A549 (cell line): ENCODE data around the gene AMPD3. TPM values are rescaled to one million over a fixed set of nuclear protein-coding genes. Genes with fewer than 3 reads are reported as not detected.

Experiments
- ATAC-seq, 2 experiments: fragments of 200-7000 bp in 1 of 2; fragments of >200 bp in 1 of 2; cut with Nextera tagmentation in 1 of 2; cut with Tn5 transposase in 1 of 2; 3 replicates each; pipeline versions ENCODE4 v1.8.0 to v1.9.1; 2018 to 2020; ENCODE audit warnings: mild to moderate bottlenecking in 1 of 2, moderate library complexity in 1 of 2
- CTCF ChIA-PET: fragments of 300-600 bp; sonication (Branson Sonifier 250); formaldehyde crosslinking; extraction: SDS; loops from one replicate; lab custom pipeline; 2021; ENCODE audit warnings: antibody characterized with exemption, inconsistent platforms; lab: Yijun Ruan, JAX
- POLR2A ChIA-PET: fragments of 350-600 bp; formaldehyde crosslinking; extraction: SDS; loops from one replicate; lab custom pipeline; 2021; ENCODE audit warnings: antibody characterized with exemption, inconsistent platforms; lab: Yijun Ruan, JAX
- DNase-seq, 2 experiments: peaks; one replicate each; pipeline versions ENCODE4 v3.0.0 to v3.0.0-alpha.2; 2011 to 2016; ENCODE audit warnings: low read depth in 1 of 2, low spot score in 1 of 2
- FAIRE-seq: peaks from 2 replicates; lab custom pipeline; 2011; peaks lifted over from hg19 to GRCh38; lab: Jason Lieb, UNC
- H3K27ac ChIP-seq, 2 experiments: fragments of >200 bp; sonication (Bioruptor Twin); formaldehyde crosslinking; 3 replicates each; pipeline ENCODE4 v1.5.1; 2016 to 2017
- H3K4me1 ChIP-seq: fragments of >200 bp; sonication (Bioruptor Twin); formaldehyde crosslinking; 3 replicates; pipeline ENCODE4 v1.6.1; 2016
- H3K4me2 ChIP-seq: fragments of >200 bp; sonication (Bioruptor Twin); formaldehyde crosslinking; 3 replicates; pipeline ENCODE4 v1.6.1; 2016
- H3K4me3 ChIP-seq: fragments of >200 bp; sonication (Bioruptor Twin); formaldehyde crosslinking; 3 replicates; pipeline ENCODE4 v1.5.1; 2016
- H3K9me3 ChIP-seq: fragments of >200 bp; sonication (Bioruptor Twin); formaldehyde crosslinking; 3 replicates; pipeline ENCODE4 v1.6.1; 2016
- BCL3 ChIP-seq: fragments of >200 bp; sonication (Bioruptor Twin); formaldehyde crosslinking; IDR thresholded peaks from 3 replicates; pipeline ENCODE4 v1.6.1; 2016
- CBX8 ChIP-seq: fragments of 200-600 bp; sonication (generic); IDR thresholded peaks from 2 replicates; pipeline ENCODE4 v1.6.1; 2016
- CHD2 ChIP-seq: fragments of 150-350 bp; IDR thresholded peaks from 2 replicates; pipeline ENCODE4 v1.6.1; 2014; ENCODE audit warnings: low read length; ENCODE audit not compliant: partially characterized antibody
- CTCF ChIP-seq: fragments of >200 bp; sonication (Bioruptor Twin); formaldehyde crosslinking; IDR thresholded peaks from 3 replicates; pipeline ENCODE4 v1.5.1; 2016
- E2F6 ChIP-seq: IDR thresholded peaks from 2 replicates; pipeline ENCODE4 v1.6.1; 2012; ENCODE audit warnings: low read depth, borderline replicate concordance
- EP300 ChIP-seq, 2 experiments: fragments of >200 bp; sonication (Bioruptor Twin); formaldehyde crosslinking; IDR thresholded peaks; 2 replicates in 1 of 2; 3 replicates in 1 of 2; pipeline ENCODE4 v1.6.1; 2016 to 2017
- FOSB ChIP-seq: fragments of 250-450 bp; sonication (Bioruptor Pico); IDR thresholded peaks from 2 replicates; pipeline ENCODE4 v1.5.0; 2020; ENCODE audit warnings: mild to moderate bottlenecking, moderate library complexity
- FOXS1 ChIP-seq: fragments of 250-450 bp; sonication (Bioruptor Pico); IDR thresholded peaks from 2 replicates; pipeline ENCODE4 v1.5.0; 2020; ENCODE audit warnings: mild to moderate bottlenecking, moderate library complexity
- HEYL ChIP-seq: fragments of 250-450 bp; sonication (Bioruptor Pico); IDR thresholded peaks from 2 replicates; pipeline ENCODE4 v1.8.0; 2021; ENCODE audit warnings: mild to moderate bottlenecking, moderate library complexity
- HOXB13 ChIP-seq: fragments of 250-450 bp; sonication (Bioruptor Pico); IDR thresholded peaks from 2 replicates; pipeline ENCODE4 v1.5.0; 2020; ENCODE audit warnings: low read depth, mild to moderate bottlenecking, moderate library complexity
- JUNB ChIP-seq: fragments of >200 bp; sonication (Bioruptor Twin); formaldehyde crosslinking; IDR thresholded peaks from 2 replicates; pipeline ENCODE4 v1.6.1; 2016
- NPAS2 ChIP-seq: fragments of 250-450 bp; sonication (Bioruptor Pico); IDR thresholded peaks from 2 replicates; pipeline ENCODE4 v1.8.0; 2022; ENCODE audit warnings: mild to moderate bottlenecking, moderate library complexity, borderline replicate concordance
- PHF8 ChIP-seq: fragments of 200-600 bp; sonication (generic); IDR thresholded peaks from 2 replicates; pipeline ENCODE4 v1.6.1; 2016; ENCODE audit warnings: low read depth, mild to moderate bottlenecking, antibody characterized with exemption, moderate library complexity, borderline replicate concordance
- POLR2A ChIP-seq: IDR thresholded peaks from 2 replicates; pipeline ENCODE4 v1.6.1; 2012; ENCODE audit warnings: mild to moderate bottlenecking, low read length
- RAD21 ChIP-seq, 2 experiments: fragments of >200 bp in 1 of 2; sonication (Bioruptor Twin) in 1 of 2; formaldehyde crosslinking in 1 of 2; IDR thresholded peaks in 1 of 2; conservative IDR thresholded peaks in 1 of 2; 2 replicates in 1 of 2; 3 replicates in 1 of 2; pipeline ENCODE4 v1.6.1; 2012 to 2018; ENCODE audit warnings: inconsistent platforms in 1 of 2
- RARB ChIP-seq: fragments of 250-450 bp; sonication (Bioruptor Pico); IDR thresholded peaks from 2 replicates; pipeline ENCODE4 v1.8.0; 2021; ENCODE audit warnings: mild to moderate bottlenecking, moderate library complexity
- RCOR1 ChIP-seq: fragments of 150-350 bp; IDR thresholded peaks from 2 replicates; pipeline ENCODE4 v1.6.1; 2014; ENCODE audit warnings: antibody characterized with exemption, low read length, low read depth
- RFX5 ChIP-seq: fragments of 450-650 bp; IDR thresholded peaks from 2 replicates; pipeline ENCODE4 v1.7.1; 2014; ENCODE audit warnings: antibody characterized with exemption, mild to moderate bottlenecking, moderate library complexity
- RNF2 ChIP-seq: fragments of 200-600 bp; sonication (generic); IDR thresholded peaks from 2 replicates; pipeline ENCODE4 v1.6.1; 2016; ENCODE audit warnings: low read depth, mild to moderate bottlenecking, antibody characterized with exemption, moderate library complexity, borderline replicate concordance
- SMC3 ChIP-seq: fragments of >200 bp; sonication (Bioruptor Twin); formaldehyde crosslinking; IDR thresholded peaks from 3 replicates; pipeline ENCODE4 v1.6.1; 2018; ENCODE audit warnings: inconsistent platforms
- SREBF2 ChIP-seq: fragments of 450-650 bp; IDR thresholded peaks from 2 replicates; pipeline ENCODE4 v1.6.1; 2014; ENCODE audit warnings: mild to moderate bottlenecking, moderate library complexity
- TFCP2L1 ChIP-seq: fragments of 250-450 bp; sonication (Bioruptor Pico); IDR thresholded peaks from 2 replicates; pipeline ENCODE4 v1.5.0; 2021; ENCODE audit warnings: mild to moderate bottlenecking
- TP53 ChIP-seq: fragments of 250-450 bp; sonication (Bioruptor Pico); IDR thresholded peaks from 2 replicates; pipeline ENCODE4 v1.5.0; 2021; ENCODE audit warnings: mild to moderate bottlenecking, moderate library complexity
- ZNF302 ChIP-seq: fragments of 250-450 bp; sonication (Bioruptor Pico); IDR thresholded peaks from 2 replicates; pipeline ENCODE4 v1.9.0; 2021; ENCODE audit warnings: inconsistent platforms, mild to moderate bottlenecking, moderate library complexity
- WGBS: methylation state at CpG from one replicate; pipeline ENCODE4 v1.1.6; 2017; ENCODE audit errors: missing lambda C conversion rate; 5-methylcytosine and 5-hydroxymethylcytosine counted together
- polyA plus RNA-seq, 4 experiments: library from polyadenylated mRNA; depleted of rRNA in 3 of 4; stranded (reverse); fragments of >200 nt; fragmentation: RNase III in 1 of 4; extraction: RNeasy Plus Mini Kit Qiagen cat#74134 plus additional on column Dnase treatment in 1 of 4; gene quantifications; 2 replicates in 3 of 4; 3 replicates in 1 of 4; pipeline ENCODE4 v1.2.3, GENCODE V29; 2011 to 2017
- TF ChIP-seq, protein P1 (sequence below): fragments of 250-450 bp; sonication (Bioruptor Pico); IDR thresholded peaks from 2 replicates; pipeline ENCODE4 v1.5.0; 2020; ENCODE audit warnings: low read depth, mild to moderate bottlenecking, moderate library complexity

Gene AMPD3
- polyA plus RNA-seq, 2 of the 4 experiments (the other 2 are of a cell fraction) = 3.1 to 4.7 TPM

- CTCF ChIA-PET = interaction anchor here (0.6 to 1.3 kb wide), 2 partner anchors 10 to 431 kb away, joined by 4 to 5 read pairs; partner anchors contain the start of gene AMPD3
Observed at GRCh38 chr11:10444725-10445315, 10.2 kb upstream of the AMPD3 start.

GRCh38 chr11:10447445-10447844, 7.6 kb upstream of the AMPD3 start:
- TF ChIP-seq, protein P1, sequence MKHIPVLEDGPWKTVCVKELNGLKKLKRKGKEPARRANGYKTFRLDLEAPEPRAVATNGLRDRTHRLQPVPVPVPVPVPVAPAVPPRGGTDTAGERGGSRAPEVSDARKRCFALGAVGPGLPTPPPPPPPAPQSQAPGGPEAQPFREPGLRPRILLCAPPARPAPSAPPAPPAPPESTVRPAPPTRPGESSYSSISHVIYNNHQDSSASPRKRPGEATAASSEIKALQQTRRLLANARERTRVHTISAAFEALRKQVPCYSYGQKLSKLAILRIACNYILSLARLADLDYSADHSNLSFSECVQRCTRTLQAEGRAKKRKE (CRISPR knock-in tag) = no peak
- no peak for TF ChIP-seq EP300 (IDR thresholded peaks at IDR 0.05)
- TF ChIP-seq E2F6 = no peak
- TF ChIP-seq CHD2 = no peak
- no peak for TF ChIP-seq TP53 (CRISPR knock-in tag)
- no peak for TF ChIP-seq ZNF302 (CRISPR knock-in tag)
- TF ChIP-seq JUNB = no peak
- no peak for TF ChIP-seq CTCF
- no peak for TF ChIP-seq TFCP2L1 (CRISPR knock-in tag)
- no peak for TF ChIP-seq FOXS1
- TF ChIP-seq FOSB (CRISPR knock-in tag) = no peak
- no peak for TF ChIP-seq RAD21 (conservative IDR thresholded peaks at IDR 0.05 in 1 of 2, IDR thresholded peaks at IDR 0.05 in 1 of 2)
- TF ChIP-seq SREBF2 = no peak
- no peak for TF ChIP-seq HOXB13 (CRISPR knock-in tag)
- TF ChIP-seq NPAS2 (CRISPR knock-in tag) = no peak
- Histone ChIP-seq H3K4me3 (no peak overlapping the region), H3K9me3 (no peaks in the 10 kb centered on the region), H3K4me1 (no peaks in the 10 kb centered on the region), H3K4me2 (no peak overlapping the region), H3K27ac (no peak overlapping the region)
- 54% methylated on average over 2 of the region's 2 CpGs for WGBS
- FAIRE-seq = no peak
- POLR2A ChIA-PET = no interaction called here
- ATAC-seq = no peak
- CTCF ChIA-PET = interaction anchor here (0.6 kb wide), 1 partner anchor 25 kb away, joined by 5 read pairs; no protein-coding TSS in a partner anchor
- DNase-seq = no peak

More at GRCh38 chr11:10444725-10445315, 10.2 kb upstream of the AMPD3 start:
- Histone ChIP-seq H3K9me3 (no peaks in the 10 kb centered on the region), H3K4me1 (no peaks in the 10 kb centered on the region), H3K4me3 (no peak overlapping the region), H3K27ac (no peak overlapping the region), H3K4me2 (no peak overlapping the region)
- POLR2A ChIA-PET = no interaction called here
- FAIRE-seq (no peak), ATAC-seq (no peak)
- 73% methylated on average over 4 of the region's 4 CpGs for WGBS
- no peak for TF ChIP-seq POLR2A
- no peak for TF ChIP-seq FOXS1
- TF ChIP-seq RAD21 (conservative IDR thresholded peaks at IDR 0.05 in 1 of 2, IDR thresholded peaks at IDR 0.05 in 1 of 2) = no peak
- TF ChIP-seq HOXB13 (CRISPR knock-in tag) = no peak
- no peak for TF ChIP-seq PHF8
- TF ChIP-seq NPAS2 (CRISPR knock-in tag) = no peak
- no peak for TF ChIP-seq TP53 (CRISPR knock-in tag)
- no peak for TF ChIP-seq SMC3
- no peak for TF ChIP-seq BCL3
- TF ChIP-seq RFX5 = no peak
- no peak for TF ChIP-seq RNF2
- TF ChIP-seq RARB = no peak
- TF ChIP-seq CBX8 = no peak
- TF ChIP-seq HEYL (CRISPR knock-in tag) = no peak
- no peak for TF ChIP-seq RCOR1
- TF ChIP-seq, all 56 proteins: peak for 0
- no peak for DNase-seq
